Measurements from ENCODE around the gene CDADC1.
"Not testable (repeated sequence)": the region's sequence is repeated elsewhere in the genome, so short reads cannot be mapped to it uniquely, and the experiment has no call there.

Gene CDADC1

DNA sequence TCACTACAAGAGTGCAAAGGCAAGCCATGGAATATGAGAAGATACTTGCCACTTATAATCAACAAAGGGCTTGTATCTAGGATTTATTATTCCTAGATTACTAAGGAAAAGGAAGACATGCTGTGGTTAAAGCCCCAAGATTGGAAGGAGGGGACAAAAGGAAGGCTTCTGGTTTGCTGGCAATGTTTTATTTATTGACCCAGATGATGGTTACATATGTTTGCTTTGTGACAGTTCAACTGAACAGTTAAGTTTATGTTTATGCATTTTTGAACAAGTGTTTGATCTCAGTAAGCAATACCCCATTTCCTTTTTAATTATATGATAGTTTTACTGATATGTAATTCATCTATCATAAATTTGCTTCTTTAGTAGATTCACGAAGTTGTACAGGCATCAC is 40.3 kb downstream of the CDADC1 start:
- Histone ChIP-seq H3K4me3 (replicated peaks; ENCODE audit: insufficient read depth, low read length) (no peak overlapping the region), H3K27ac (replicated peaks) (no peak overlapping the region), H3K27me3 (ENCODE audit: insufficient read depth, poor library complexity, severe bottlenecking) (no peaks in the 10 kb centered on the region)
- DNase-seq (ENCODE audit: low read depth in 1 of 2, low spot score in 1 of 2) = no peak
- no peak for TF ChIP-seq GABPA (IDR thresholded peaks at IDR 0.05; ENCODE audit: low read depth)
- TF ChIP-seq, protein P1, sequence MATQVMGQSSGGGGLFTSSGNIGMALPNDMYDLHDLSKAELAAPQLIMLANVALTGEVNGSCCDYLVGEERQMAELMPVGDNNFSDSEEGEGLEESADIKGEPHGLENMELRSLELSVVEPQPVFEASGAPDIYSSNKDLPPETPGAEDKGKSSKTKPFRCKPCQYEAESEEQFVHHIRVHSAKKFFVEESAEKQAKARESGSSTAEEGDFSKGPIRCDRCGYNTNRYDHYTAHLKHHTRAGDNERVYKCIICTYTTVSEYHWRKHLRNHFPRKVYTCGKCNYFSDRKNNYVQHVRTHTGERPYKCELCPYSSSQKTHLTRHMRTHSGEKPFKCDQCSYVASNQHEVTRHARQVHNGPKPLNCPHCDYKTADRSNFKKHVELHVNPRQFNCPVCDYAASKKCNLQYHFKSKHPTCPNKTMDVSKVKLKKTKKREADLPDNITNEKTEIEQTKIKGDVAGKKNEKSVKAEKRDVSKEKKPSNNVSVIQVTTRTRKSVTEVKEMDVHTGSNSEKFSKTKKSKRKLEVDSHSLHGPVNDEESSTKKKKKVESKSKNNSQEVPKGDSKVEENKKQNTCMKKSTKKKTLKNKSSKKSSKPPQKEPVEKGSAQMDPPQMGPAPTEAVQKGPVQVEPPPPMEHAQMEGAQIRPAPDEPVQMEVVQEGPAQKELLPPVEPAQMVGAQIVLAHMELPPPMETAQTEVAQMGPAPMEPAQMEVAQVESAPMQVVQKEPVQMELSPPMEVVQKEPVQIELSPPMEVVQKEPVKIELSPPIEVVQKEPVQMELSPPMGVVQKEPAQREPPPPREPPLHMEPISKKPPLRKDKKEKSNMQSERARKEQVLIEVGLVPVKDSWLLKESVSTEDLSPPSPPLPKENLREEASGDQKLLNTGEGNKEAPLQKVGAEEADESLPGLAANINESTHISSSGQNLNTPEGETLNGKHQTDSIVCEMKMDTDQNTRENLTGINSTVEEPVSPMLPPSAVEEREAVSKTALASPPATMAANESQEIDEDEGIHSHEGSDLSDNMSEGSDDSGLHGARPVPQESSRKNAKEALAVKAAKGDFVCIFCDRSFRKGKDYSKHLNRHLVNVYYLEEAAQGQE (IDR thresholded peaks at IDR 0.05; ENCODE audit: insufficient replicate concordance, low read depth) = no peak
- TF ChIP-seq, protein P2, sequence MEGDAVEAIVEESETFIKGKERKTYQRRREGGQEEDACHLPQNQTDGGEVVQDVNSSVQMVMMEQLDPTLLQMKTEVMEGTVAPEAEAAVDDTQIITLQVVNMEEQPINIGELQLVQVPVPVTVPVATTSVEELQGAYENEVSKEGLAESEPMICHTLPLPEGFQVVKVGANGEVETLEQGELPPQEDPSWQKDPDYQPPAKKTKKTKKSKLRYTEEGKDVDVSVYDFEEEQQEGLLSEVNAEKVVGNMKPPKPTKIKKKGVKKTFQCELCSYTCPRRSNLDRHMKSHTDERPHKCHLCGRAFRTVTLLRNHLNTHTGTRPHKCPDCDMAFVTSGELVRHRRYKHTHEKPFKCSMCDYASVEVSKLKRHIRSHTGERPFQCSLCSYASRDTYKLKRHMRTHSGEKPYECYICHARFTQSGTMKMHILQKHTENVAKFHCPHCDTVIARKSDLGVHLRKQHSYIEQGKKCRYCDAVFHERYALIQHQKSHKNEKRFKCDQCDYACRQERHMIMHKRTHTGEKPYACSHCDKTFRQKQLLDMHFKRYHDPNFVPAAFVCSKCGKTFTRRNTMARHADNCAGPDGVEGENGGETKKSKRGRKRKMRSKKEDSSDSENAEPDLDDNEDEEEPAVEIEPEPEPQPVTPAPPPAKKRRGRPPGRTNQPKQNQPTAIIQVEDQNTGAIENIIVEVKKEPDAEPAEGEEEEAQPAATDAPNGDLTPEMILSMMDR (IDR thresholded peaks at IDR 0.05; ENCODE audit: insufficient read depth, low read length) = no peak
- TF ChIP-seq SPI1 (IDR thresholded peaks at IDR 0.05; ENCODE audit: borderline replicate concordance, low read depth) = no peak
- no peak for TF ChIP-seq POLR2AphosphoS5 (IDR thresholded peaks at IDR 0.05; ENCODE audit: low read depth)

DNA sequence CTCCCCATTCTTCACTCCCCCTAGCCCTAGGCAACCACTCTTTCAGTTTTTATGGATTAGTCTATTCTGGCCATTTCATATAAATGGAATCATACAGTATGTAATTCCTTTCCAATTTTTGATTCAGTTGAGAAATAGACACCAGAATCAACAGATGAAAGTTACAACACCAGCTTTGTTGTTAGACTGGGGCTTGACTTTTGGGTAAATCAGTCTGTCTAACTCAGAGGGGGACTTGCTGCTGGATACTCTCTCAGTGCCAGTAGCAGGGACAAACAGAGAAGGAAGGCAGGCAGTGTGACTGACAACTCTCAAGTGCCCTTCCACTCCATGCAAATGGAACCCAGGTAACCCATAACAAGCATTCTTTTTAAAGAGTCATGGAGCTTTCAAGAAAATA is 40.7 kb downstream of the CDADC1 start:
- Histone ChIP-seq H3K27me3 (ENCODE audit: insufficient read depth, poor library complexity, severe bottlenecking) (no peaks in the 10 kb centered on the region), H3K27ac (replicated peaks) (no peak overlapping the region), H3K4me3 (replicated peaks; ENCODE audit: insufficient read depth, low read length) (no peak overlapping the region)
- TF ChIP-seq, protein P2 (IDR thresholded peaks at IDR 0.05; ENCODE audit: insufficient read depth, low read length) = no peak
- TF ChIP-seq GABPA (IDR thresholded peaks at IDR 0.05; ENCODE audit: low read depth) = no peak
- TF ChIP-seq SPI1 (IDR thresholded peaks at IDR 0.05; ENCODE audit: borderline replicate concordance, low read depth) = no peak
- no peak for TF ChIP-seq POLR2AphosphoS5 (IDR thresholded peaks at IDR 0.05; ENCODE audit: low read depth)
- TF ChIP-seq, protein P1 (IDR thresholded peaks at IDR 0.05; ENCODE audit: insufficient replicate concordance, low read depth) = no peak
- no peak for DNase-seq (ENCODE audit: low read depth in 1 of 2, low spot score in 1 of 2)

DNA sequence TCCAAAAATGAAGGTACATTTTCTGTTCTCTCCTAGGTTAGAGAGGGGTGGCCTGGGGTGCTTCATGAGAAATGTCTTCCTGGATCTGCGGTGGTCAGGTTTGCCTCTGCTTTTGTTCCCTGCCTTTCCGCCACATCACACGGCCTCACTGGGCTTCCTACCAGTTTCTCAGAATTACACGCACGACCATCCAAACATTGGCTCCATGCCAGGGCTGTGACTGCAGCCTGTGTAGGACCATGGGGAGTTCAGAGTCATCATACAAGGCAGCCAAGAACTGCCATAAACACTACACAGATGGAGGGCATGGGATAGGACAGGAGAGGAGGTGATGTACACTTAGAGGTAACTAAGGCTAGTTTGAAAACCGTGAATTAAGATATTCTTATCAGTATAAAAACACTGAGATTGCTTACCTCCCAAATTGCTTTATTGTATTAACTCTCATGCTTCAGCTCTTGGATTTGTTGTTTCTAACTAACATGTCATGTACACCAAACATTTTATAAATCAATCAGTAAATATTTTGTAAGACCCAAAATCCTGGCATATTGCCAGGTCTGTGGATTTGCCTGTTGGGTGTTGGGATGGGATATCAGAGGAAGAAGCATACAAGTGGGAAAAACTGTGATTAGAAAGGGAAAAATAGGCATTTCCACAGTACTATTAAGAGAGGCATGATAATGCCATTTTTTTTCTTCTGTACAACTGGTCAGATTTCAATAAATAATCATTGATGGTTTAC is 45.2 kb downstream of the CDADC1 start:
- TF ChIP-seq, protein P2 (IDR thresholded peaks at IDR 0.05; ENCODE audit: insufficient read depth, low read length) = no peak
- TF ChIP-seq SPI1 (IDR thresholded peaks at IDR 0.05; ENCODE audit: borderline replicate concordance, low read depth) (no peak), GABPA (IDR thresholded peaks at IDR 0.05; ENCODE audit: low read depth) (no peak), POLR2AphosphoS5 (IDR thresholded peaks at IDR 0.05; ENCODE audit: low read depth) (no peak)
- TF ChIP-seq, protein P1 (IDR thresholded peaks at IDR 0.05; ENCODE audit: insufficient replicate concordance, low read depth) = no peak
- Histone ChIP-seq H3K27me3 (ENCODE audit: insufficient read depth, poor library complexity, severe bottlenecking) (no peaks in the 10 kb centered on the region), H3K27ac (replicated peaks) (no peak overlapping the region), H3K4me3 (replicated peaks; ENCODE audit: insufficient read depth, low read length) (no peak overlapping the region)
- DNase-seq (ENCODE audit: low read depth in 1 of 2, low spot score in 1 of 2) = no peak

DNA sequence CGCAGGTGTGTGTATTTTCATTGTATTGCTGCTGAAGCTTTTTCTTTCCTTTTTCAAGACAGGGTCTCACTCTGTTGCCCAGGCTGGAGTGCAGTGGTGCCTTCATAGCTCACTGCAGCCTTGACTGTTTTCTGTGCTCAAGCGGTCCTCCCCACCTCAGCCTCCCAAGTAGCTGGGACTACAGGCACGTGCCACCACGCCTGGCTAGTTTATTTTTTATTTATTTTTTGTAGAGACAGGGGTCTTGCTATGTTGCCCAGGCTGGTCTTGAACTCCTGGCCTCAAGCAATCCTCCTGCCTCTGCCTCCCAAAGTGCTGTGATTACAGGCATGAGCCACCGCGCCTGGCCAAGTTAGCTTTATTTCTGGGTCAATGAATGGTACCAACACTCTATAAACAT is 47.0 kb downstream of the CDADC1 start:
- DNase-seq (ENCODE audit: low read depth in 1 of 2, low spot score in 1 of 2); H3K4me3 ChIP-seq (replicated peaks; ENCODE audit: insufficient read depth, low read length); H3K27ac ChIP-seq (replicated peaks); H3K27me3 ChIP-seq (ENCODE audit: insufficient read depth, poor library complexity, severe bottlenecking): not testable (repeated sequence)
